Neural progenitor cell (in vitro differentiated cells): ENCODE data around the gene ENOPH1.
"Not testable (repeated sequence)": the region's sequence is repeated elsewhere in the genome, so short reads cannot be mapped to it uniquely, and the experiment has no call there.

ENCODE experiments used
- CTCF ChIP-seq: fragments of 200-600 bp; sonication (generic); IDR thresholded peaks from 2 replicates; pipeline ENCODE4 v1.5.1; 2017; ENCODE audit warnings: antibody characterized with exemption, mild to moderate bottlenecking
- EZH2 ChIP-seq: fragments of 200-600 bp; sonication (generic); IDR thresholded peaks from 2 replicates; pipeline ENCODE4 v1.6.1; 2017; ENCODE audit warnings: antibody characterized with exemption, mild to moderate bottlenecking, moderate library complexity
- EZH2phosphoT487 ChIP-seq: fragments of 200-600 bp; sonication (generic); IDR thresholded peaks from 2 replicates; pipeline ENCODE4 v1.6.1; 2017; ENCODE audit warnings: antibody characterized with exemption

- TF ChIP-seq CTCF, EZH2, EZH2phosphoT487: not testable (repeated sequence)
Measured at GRCh38 chr4:82390061-82390460, 40.3 kb upstream of the ENOPH1 start.
